Measurements from ENCODE around the gene TUBB4B. TPM values are rescaled to one million over a fixed set of nuclear protein-coding genes. Genes with fewer than 3 reads are reported as not detected.

TUBB4B gene
- total RNA-seq, 1 donor from 2014 or later: 108 TPM

- DNase-seq (ENCODE audit: low spot score): no peak
- ATAC-seq: no peak
- intact Hi-C loops (cut with DNase I): no loop called here
Measured at GRCh38 chr9:137244486-137245449, 3.7 kb downstream of the TUBB4B start.

DNA sequence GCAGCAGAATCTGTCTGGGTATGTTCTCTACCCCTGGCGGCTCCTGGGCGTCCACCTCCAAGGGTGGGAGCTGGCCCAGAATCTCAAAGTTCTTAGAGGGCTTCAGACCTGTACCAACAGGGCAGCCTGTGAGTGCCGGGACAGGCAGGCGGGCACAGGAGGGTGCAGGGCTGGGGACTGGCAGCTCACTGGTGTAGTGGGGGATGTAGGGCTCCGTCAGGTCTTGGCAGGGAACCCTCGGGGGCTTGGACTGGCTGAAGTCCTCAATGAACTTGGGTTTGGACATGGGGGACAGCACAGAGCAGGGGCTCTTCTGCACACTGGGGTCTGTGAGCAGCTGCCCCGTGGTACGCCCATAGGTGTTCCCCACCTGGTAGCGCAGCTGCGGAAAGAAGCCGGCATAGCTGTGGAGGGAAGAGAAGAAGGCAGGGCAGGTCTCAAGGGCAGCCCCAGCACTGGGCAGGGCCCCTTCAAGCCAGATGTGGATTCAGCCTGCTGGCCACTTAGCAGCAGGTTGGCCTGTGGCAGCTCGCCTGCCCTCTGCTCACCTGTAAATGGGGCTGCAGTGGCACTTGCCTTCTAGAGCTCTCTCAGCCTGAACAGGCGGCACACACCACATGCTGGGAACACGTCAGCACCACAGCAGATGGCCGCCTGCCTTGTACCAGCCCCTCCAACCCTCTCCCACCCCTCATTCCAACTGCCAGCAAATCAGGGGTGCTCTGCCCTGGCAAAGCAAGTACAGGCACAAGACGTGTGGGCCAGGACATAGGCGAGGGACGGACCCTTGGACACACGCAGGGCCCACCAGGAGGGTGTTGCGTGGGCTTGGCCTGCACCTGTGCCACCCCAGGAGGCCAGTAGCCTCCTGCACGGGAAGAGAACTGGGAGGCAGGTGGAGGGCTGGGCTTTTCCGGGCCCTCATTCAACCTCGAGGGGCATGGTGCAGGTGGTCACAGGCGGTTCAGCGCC, 4.6 kb downstream of the TUBB4B start:
- ATAC-seq: no peak
- no peak for DNase-seq (ENCODE audit: low spot score)
- intact Hi-C loops (cut with DNase I): no loop called here

GRCh38 chr9:137247135-137247915, 6.2 kb downstream of the TUBB4B start:
- no peak for ATAC-seq
- intact Hi-C loops (cut with DNase I): no loop called here

GRCh38 chr9:137247916-137248175, 6.8 kb downstream of the TUBB4B start:
- DNase-seq (ENCODE audit: low spot score): no peak
- ATAC-seq: no peak
- intact Hi-C loops (cut with DNase I): no loop called here

More at GRCh38 chr9:137247135-137247915, 6.2 kb downstream of the TUBB4B start:
- DNase-seq (ENCODE audit: low spot score): no peak

GRCh38 chr9:137250329-137251193, 9.5 kb downstream of the TUBB4B start:
- no peak for ATAC-seq
- intact Hi-C loops (cut with DNase I): no loop called here
- DNase-seq (ENCODE audit: low spot score): no peak

- ATAC-seq: no peak
- intact Hi-C loops (cut with DNase I): no loop called here
Measured at GRCh38 chr9:137251194-137251461, 10.0 kb downstream of the TUBB4B start, which contains the start of gene STPG3. STPG3 (plus strand) TSS chr9:137251286; CDS start chr9:137251287, 1 bp downstream.

GRCh38 chr9:137251490-137252268, 10.6 kb downstream of the TUBB4B start:
- DNase-seq (ENCODE audit: low spot score): no peak
- intact Hi-C loops (cut with DNase I): no loop called here
- no peak for ATAC-seq

More at GRCh38 chr9:137251194-137251461, 10.0 kb downstream of the TUBB4B start, which contains the start of gene STPG3:
- no peak for DNase-seq (ENCODE audit: low spot score)

DNA sequence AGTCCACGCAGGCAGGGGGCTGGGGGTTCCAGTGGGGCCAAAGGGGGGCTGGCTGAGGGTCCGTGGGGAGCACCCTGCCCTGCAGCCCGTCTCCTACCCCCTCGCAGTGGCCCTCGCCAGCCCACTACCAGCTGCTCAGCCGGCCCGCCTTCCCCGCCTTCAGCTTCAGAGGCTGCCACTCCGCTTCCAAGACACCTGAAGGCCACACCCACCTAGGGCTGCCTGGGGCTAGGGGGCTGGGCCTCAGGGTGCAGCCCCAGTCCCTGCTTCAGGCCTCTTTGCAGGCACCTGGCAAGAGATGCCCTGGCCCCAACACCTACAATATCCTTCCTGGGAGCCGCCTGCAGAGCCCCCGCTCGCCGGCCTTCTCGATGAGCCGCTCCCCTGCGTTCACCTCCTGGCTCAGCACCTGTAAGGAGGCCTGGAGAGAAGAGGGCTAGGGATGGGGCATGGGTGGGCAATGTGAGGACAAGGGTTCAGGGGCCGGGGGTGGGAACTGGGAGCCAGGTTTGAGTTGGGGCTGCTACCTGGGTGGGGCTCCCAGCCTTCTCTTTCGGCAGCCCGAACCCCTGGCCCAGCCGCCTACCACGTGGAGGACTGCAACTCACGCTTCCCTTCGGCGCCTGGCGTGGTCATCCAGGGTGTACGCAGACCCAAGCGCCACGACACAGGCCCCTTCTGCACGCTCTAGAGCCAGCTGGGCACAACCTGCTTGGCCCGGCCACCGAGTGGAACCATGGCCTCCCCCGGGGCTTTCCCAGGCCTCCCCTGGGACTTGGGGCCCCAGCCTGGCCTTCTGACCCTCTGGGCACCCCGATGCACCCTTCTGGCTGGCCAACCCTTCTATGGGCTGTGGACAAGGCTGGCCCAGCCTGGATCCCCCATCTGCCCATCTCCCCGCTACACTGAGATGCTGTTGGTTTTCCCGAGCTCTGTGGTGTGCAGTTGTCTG, 11.7 kb downstream of the TUBB4B start:
- intact Hi-C loops (cut with DNase I): no loop called here
- no peak for DNase-seq (ENCODE audit: low spot score)
- no peak for ATAC-seq

DNA sequence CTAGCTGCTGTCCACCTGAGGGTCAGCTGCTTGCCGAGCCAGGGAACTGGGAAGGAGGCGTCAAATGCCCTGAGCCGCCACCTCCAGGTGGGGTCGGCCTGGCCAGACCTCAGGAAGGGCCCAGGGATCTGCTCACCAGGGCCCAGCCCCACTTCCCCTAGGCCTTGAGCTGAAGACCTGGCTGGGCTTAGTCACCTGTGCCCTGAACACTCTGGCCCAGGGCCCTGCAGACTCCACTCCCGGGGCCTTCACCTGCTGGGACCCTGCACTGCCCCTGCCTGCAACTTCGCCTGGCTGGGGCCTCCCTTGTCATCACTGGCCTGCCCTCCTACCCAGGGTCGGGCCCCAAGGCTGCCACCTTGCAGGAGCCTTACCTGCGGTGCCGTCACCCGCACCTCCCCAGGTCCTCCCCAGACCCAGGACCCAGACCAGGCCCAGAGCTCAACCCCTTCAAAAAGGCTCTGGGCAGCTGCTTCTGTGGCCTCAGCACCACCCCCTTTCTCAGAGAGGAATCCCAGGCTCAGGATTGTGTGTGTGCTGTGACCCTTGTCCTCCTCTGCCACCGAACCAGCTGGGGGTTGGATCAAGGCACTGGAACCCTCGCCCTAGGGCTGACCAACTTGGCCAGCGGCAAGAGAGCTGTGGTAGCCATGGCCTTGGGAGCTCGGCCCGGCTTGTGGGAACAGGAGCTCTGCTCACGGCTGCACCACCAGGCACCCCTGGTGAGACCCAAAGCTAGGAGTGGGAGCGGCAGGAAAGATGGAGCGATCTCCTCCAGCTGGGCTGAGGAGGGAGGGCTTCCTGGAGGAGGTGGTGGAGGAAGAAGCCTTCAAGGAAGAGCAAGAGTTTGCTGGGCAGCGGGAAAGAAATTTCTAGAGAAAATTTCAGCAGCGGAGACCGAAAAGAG, 12.9 kb downstream of the TUBB4B start:
- intact Hi-C loops (cut with DNase I): no loop called here
- ATAC-seq (peak; percentile 1), DNase-seq (ENCODE audit: low spot score) (no peak)

DNA sequence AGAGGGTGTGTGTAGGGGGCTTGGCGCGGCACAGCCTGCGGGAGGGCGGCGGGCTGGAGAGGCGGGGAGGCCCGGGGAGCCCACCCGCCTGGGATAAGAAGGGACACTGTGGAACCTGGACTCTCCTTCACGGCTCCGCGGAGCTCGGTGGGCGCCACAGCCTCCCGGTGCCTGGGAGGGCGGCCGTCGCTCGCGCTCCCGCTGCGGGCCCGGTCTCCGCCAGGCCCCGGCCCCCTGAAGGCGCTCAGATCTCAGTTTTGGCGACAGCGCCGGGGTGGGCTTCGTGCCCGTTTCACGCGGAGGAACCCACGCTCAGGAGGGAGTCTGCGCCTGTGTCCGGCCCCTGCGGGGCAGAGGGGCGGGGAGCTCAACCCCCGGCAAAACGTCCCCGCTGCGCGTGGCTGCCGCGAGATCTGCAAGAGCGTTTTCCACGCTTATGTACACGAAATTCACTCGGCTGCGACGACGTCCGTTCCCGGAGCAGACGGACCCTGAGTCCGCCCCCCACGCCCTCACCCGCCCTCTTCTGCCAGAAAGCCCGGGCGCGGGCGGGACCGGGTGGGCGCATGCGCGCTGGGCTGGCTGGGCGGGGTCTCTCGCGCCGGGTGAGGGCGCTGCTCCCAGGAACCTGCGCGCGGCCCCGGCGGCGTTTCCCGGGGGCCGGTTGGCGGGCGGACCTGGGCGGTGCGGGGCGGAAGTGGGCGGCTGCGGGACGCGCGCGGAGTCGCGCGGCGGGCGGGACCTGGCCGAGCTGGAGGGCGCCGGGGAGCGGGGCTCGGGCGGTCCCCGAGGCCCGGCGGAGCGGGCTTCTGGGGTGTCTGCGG, 13.7 kb downstream of the TUBB4B start, which contains the start of gene NELFB:
TSS of gene NELFB (plus strand) at position 704 of the 824 bp plus-strand sequence.
- DNase-seq (ENCODE audit: low spot score): peak; percentile 96
- peak; percentile 89 for ATAC-seq
- intact Hi-C loops (cut with DNase I): no loop called here

- peak; percentile 3 for ATAC-seq
- no peak for DNase-seq (ENCODE audit: low spot score)
- intact Hi-C loops (cut with DNase I): no loop called here
Measured at GRCh38 chr9:137255448-137256114, 14.5 kb downstream of the TUBB4B start.

DNA sequence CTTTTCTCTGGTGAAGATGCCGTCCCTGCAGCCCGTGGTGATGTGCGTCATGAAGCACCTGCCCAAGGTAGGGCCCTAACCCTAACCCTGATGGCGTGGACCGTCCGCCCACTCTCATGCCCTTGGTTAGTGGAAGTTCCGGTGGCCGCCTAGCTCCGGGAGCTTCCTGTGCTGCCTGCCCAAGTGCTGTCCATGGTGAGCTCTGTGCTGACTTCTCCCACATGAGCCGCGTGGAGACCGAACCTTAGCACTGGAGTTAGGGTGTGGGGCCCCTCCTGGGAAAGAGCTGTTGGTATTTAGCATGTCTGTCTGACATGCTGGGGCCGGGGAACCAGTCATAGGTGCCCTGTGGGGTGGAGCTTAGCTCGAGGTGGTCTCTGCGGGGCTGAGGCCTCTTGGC, 15.3 kb downstream of the TUBB4B start:
- intact Hi-C loops (cut with DNase I): no loop called here
- ATAC-seq (no peak), DNase-seq (ENCODE audit: low spot score) (no peak)

DNA sequence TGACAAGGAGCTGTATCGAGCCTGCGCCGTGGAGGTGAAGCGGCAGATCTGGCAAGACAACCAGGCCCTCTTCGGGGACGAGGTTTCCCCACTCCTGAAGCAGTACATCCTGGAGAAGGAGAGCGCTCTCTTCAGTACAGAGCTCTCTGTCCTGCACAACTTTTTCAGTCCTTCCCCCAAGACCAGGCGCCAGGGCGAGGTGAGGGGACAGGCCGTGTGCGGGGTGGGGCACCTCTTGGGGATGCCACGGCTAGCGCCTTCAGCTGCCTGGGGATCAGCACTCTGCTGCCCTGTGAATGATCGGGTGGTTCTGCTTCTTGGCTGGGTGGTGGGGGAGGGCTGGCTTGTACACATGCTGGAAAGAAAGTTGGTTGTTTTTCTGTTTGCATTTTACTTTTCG, 15.8 kb downstream of the TUBB4B start:
- intact Hi-C loops (cut with DNase I): no loop called here
- ATAC-seq (no peak), DNase-seq (ENCODE audit: low spot score) (no peak)

All from sciatic nerve (tissue), 2 donors.